DMS153 treated with DMSO at 0.1 percent for 48 hours (cell line): ENCODE data around the gene TMEM132D.
A peak's percentile ranks its signal among the peaks of the same experiment; 100 is the strongest.

Experiments used
- DNase-seq: peaks from one replicate; lab custom pipeline; 2025; ENCODE audit not compliant: unreplicated experiment; lab: John Stamatoyannopoulos, UW

The TMEM132D gene

GRCh38 chr12:129665414-129665813 is 238.4 kb downstream of the TMEM132D start:
- DNase-seq: no peak

- no peak for DNase-seq
These were observed 241.6 kb downstream of the TMEM132D start for GRCh38 chr12:129662234-129662633.

DNA sequence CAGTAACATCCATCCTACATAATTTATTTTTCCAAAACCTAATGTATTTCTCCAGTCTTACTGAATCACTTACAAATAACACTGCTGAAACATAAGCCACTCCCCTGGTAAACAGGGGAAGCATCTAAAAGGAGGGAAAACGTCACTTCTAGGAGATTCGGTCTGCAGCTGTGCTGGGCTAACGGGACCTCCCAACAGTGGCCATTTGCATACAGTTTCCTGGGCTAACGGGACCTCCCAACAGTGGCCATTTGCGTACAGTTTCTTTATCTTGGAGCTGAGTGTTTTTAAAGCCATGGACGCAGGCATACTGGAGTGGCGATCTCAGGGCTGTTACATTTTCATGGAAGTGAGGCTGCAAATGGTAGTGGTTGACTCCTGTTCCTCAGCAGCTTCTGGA is 242.9 kb downstream of the TMEM132D start:
- no peak for DNase-seq

DNA sequence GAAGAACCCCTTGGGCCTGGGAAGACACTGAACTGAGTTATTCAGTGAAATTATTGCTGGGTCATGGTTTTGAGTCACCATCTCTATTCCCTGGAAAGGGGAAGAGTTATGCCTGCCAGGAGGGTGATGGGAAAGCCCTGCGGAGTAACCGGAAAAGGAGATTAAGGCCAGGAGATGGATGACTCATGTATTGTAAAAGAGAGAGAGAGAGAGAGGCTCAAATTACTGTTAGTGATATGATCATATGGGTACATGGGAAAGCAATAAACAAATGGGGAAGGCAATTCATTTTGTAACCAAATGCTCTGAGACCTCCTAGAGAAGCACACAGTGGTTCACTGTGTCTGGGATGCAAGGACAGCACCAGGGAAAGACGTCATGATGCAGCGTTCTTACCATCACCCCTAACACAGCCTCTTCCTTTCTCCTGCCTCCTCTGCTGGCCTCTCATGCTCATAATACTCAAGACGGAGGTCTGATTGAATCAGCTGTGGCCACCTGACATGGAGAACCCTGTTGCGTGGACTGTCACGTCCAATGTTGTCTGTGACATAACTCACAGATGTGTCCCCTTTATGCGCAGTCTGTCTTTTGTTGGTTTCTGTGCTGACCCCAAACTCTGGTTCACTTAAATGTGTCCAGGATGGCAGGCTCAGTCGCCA is 243.7 kb downstream of the TMEM132D start:
- no peak for DNase-seq

GRCh38 chr12:129657179-129657578 is 246.6 kb downstream of the TMEM132D start:
- peak; percentile 27 for DNase-seq

- DNase-seq: no peak
These were observed 251.9 kb downstream of the TMEM132D start for GRCh38 chr12:129651951-129652350.

- DNase-seq: no peak
These were observed 261.9 kb downstream of the TMEM132D start for GRCh38 chr12:129641926-129642325.

GRCh38 chr12:129635021-129635685 is 268.7 kb downstream of the TMEM132D start:
- DNase-seq: no peak

- no peak for DNase-seq
These were observed 272.5 kb downstream of the TMEM132D start for GRCh38 chr12:129631316-129631715.

DNA sequence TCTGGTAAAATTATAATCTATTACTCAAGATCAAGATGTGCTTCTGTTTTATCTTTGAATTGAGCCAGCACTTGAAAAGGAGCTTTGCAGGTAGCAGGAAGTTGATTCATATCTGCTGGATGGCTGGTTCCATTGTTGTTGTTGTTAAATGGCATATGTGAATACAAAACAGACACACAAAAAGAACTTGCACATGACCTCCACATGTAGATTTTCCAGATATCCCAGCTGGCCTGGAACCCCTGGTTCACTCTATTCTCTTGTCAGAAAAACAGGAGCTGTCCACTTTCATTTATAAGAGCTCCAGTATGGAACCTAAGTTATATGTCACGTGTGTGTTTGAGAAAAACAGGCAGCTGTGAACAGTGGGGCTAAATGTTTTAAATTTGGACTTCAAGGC is 273.9 kb downstream of the TMEM132D start:
- peak; percentile 29 for DNase-seq

GRCh38 chr12:129622566-129622965 is 281.3 kb downstream of the TMEM132D start:
- no peak for DNase-seq

GRCh38 chr12:129619271-129619670 is 284.6 kb downstream of the TMEM132D start:
- DNase-seq: no peak

DNA sequence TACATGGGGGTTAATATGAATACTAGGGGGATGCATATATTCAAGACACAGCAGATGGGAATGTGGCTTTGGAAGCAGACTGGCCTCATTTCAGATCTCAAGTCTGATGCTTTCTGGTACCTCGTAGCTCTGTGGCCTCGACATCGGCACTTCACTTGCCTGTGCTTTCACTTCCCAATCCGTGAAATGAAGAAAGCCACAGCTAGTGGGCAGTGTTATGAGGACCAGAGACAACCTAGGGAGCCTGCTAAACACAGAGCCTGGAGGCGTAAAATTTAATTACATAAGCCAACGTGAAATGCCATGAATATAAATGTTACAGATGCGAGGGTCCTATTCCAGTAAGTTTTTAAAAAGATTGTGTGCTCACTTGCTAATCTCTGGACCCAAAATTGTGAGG is 286.0 kb downstream of the TMEM132D start:
- DNase-seq: no peak

- no peak for DNase-seq
These were observed 288.8 kb downstream of the TMEM132D start for GRCh38 chr12:129615001-129615400.

- DNase-seq: no peak
These were observed 289.5 kb downstream of the TMEM132D start for GRCh38 chr12:129614221-129614885.

- no peak for DNase-seq
These were observed 290.5 kb downstream of the TMEM132D start for GRCh38 chr12:129613314-129613713.

- DNase-seq: peak; percentile 34
These were observed 293.2 kb downstream of the TMEM132D start for GRCh38 chr12:129610601-129611120.

DNA sequence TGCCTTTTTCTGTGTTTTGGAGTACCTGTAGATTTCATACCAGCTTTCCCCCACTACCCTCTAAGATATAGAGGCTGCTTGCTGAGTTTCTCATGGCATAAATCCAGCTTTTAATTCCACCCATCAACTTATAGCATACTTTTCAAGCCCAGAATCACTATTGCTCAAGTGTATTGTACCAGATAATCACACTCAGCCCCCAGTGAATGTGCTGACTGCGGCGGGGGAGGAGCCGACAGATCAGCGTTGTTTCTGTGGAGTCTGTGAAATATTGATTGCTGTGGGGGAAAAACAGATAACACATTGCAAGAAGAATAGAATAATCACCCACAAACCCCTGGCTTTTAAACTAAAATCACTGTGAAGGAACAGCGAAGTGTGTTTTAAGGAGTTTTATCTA is 296.1 kb downstream of the TMEM132D start:
- DNase-seq: no peak

GRCh38 chr12:129607301-129607700 is 296.5 kb downstream of the TMEM132D start:
- no peak for DNase-seq

DNA sequence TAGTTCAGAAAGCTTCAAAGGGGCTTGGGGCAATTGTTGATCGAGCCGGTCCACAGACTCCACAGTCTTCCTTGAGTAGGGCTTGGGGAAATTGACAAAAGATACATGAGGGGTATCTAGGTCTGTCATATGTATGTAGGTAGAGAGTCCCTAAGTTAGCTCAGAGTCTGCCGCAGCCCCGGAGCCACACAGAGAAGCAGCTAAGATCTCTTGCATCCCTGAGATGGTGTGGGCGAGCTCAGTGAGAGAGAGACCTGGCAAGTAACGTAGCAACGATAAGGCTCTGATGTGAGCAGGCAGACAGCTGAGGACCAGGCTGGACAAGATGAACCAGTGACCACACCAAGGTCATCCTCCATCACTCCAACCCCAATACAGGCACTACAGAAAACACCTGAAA is 297.6 kb downstream of the TMEM132D start:
- no peak for DNase-seq

GRCh38 chr12:129605666-129606065 is 298.2 kb downstream of the TMEM132D start:
- no peak for DNase-seq

GRCh38 chr12:129604506-129604905 is 299.3 kb downstream of the TMEM132D start:
- DNase-seq: no peak
